ENCODE data around the gene PCK1. TPM values are rescaled to one million over a fixed set of nuclear protein-coding genes. Genes with fewer than 3 reads are reported as not detected.

PCK1 gene
- total RNA-seq, 1 donor from 2014 or later = under 0.01 TPM

- Histone ChIP-seq H3K36me3 (ENCODE audit: control insufficient read depth, insufficient read depth, low read length) (no peaks in the 10 kb centered on the region), H3K4me3 (ENCODE audit: low read depth, low read length) (no peak overlapping the region), H3K27me3 (ENCODE audit: control insufficient read depth, insufficient read depth, low read length) (peaks cover 86% of the 10 kb centered on the region)
- no peak for DNase-seq (ENCODE audit: low read depth)
- no peak for TF ChIP-seq CTCF (IDR thresholded peaks at IDR 0.05; ENCODE audit: insufficient read depth, low read length, poor library complexity, severe bottlenecking)
Observed at GRCh38 chr20:57578476-57579165, 17.7 kb downstream of the PCK1 start.

- peaks cover 84% of the 10 kb centered on the region for H3K27me3 ChIP-seq (ENCODE audit: control insufficient read depth, insufficient read depth, low read length)
Observed at GRCh38 chr20:57579331-57579897, 18.5 kb downstream of the PCK1 start.

DNA sequence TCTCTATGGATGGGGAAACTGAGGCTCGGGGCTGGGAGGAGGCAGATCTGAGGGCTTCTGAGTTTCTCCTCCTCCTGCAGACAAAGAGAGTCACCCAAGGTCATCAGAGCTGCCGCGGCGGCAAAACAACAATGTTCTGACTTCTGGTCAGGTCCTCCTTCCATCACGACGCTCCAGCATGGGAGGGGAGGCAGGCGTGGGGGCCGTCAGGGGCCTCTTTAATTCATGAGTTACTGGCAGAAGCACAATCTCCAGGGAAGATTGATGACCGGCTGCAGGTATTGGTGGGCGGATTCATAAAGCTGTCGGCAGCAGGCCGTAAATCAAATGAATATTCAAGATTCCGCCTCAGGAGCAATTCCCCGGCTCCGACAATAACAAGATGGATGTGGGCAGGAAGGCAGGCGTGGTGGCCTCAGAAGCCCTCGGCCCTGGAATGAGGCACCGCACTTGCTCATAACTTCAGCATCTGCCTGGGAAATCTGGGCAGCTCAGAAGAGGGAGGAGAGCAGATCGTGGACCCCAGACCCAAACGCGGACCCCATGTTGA, 19.1 kb downstream of the PCK1 start:
- Histone ChIP-seq H3K4me3 (ENCODE audit: low read depth, low read length) (no peak overlapping the region), H3K36me3 (ENCODE audit: control insufficient read depth, insufficient read depth, low read length) (no peaks in the 10 kb centered on the region), H3K27me3 (ENCODE audit: control insufficient read depth, insufficient read depth, low read length) (peaks cover 83% of the 10 kb centered on the region)
- no peak for TF ChIP-seq CTCF (IDR thresholded peaks at IDR 0.05; ENCODE audit: insufficient read depth, low read length, poor library complexity, severe bottlenecking)
- DNase-seq (ENCODE audit: low read depth) = no peak

More at GRCh38 chr20:57579331-57579897, 18.5 kb downstream of the PCK1 start:
- Histone ChIP-seq H3K36me3 (ENCODE audit: control insufficient read depth, insufficient read depth, low read length) (no peaks in the 10 kb centered on the region), H3K4me3 (ENCODE audit: low read depth, low read length) (no peak overlapping the region)
- no peak for TF ChIP-seq CTCF (IDR thresholded peaks at IDR 0.05; ENCODE audit: insufficient read depth, low read length, poor library complexity, severe bottlenecking)
- DNase-seq (ENCODE audit: low read depth) = no peak

DNA sequence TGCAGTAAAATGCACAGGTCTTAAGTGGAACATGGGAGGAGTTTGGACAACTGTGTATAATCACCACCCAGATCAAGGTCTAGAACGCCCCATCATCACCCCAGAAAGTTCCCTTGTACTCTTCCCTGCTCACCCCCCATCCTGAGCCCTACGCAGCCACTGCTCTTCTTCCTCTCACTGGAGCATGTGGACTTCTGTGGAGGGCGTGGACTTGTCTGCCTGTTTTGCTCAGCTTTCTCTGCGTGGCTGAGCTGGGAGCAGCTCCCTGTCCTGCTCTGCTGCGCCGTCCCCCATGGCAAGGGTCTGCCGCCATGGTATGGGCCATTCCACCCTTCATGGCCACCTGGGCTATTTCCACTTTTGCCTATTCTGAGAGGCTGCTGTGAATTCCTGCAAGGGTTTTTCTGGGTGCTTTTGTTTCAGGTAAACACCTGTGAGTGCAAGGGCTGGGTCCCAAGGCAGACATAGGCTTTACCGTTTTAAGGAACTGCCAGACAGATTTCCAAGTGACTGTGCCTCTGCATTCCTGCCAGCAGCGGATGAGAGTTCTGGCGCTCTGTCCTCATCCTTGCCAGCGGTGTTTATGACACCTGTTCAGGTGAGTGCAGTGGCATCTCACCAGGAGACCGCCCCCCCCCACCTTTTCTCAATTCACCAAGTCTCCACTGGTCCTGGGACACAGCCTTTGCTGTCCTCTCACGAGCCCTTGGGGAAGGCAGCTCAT, 19.7 kb downstream of the PCK1 start:
- DNase-seq (ENCODE audit: low read depth) = no peak
- H3K27me3 ChIP-seq (ENCODE audit: control insufficient read depth, insufficient read depth, low read length) = peaks cover 81% of the 10 kb centered on the region
- no peak for TF ChIP-seq CTCF (IDR thresholded peaks at IDR 0.05; ENCODE audit: insufficient read depth, low read length, poor library complexity, severe bottlenecking)

GRCh38 chr20:57581202-57582028, 20.5 kb downstream of the PCK1 start:
- no peak for DNase-seq (ENCODE audit: low read depth)
- Histone ChIP-seq H3K27me3 (ENCODE audit: control insufficient read depth, insufficient read depth, low read length) (peaks cover 82% of the 10 kb centered on the region), H3K36me3 (ENCODE audit: control insufficient read depth, insufficient read depth, low read length) (no peaks in the 10 kb centered on the region), H3K4me3 (ENCODE audit: low read depth, low read length) (no peak overlapping the region)
- TF ChIP-seq CTCF (IDR thresholded peaks at IDR 0.05; ENCODE audit: insufficient read depth, low read length, poor library complexity, severe bottlenecking) = no peak

More for the DNA sequence above, 19.7 kb downstream of the PCK1 start:
- Histone ChIP-seq H3K4me3 (ENCODE audit: low read depth, low read length) (no peak overlapping the region), H3K36me3 (ENCODE audit: control insufficient read depth, insufficient read depth, low read length) (no peaks in the 10 kb centered on the region)

Data from kidney epithelial cell (primary cell).